ENCODE data around the gene FIGLA. TPM values are rescaled to one million over a fixed set of nuclear protein-coding genes. Genes with fewer than 3 reads are reported as not detected.

FIGLA gene
- total RNA-seq, 1 donor: not detected

- TF ChIP-seq CTCF (IDR thresholded peaks at IDR 0.05; ENCODE audit: extremely low read depth, low read depth, low read length): peak; percentile 52
- Histone ChIP-seq H3K79me2 (ENCODE audit: insufficient read depth, low read length) (no peaks in the 10 kb centered on the region), H3K4me2 (ENCODE audit: insufficient read depth, low read length) (no peak overlapping the region), H2AFZ (ENCODE audit: low read length) (no peak overlapping the region), H3K4me1 (ENCODE audit: insufficient read depth, low read length) (no peaks in the 10 kb centered on the region), H3K27ac (ENCODE audit: low read depth, low read length) (no peak overlapping the region), H3K27me3 (ENCODE audit: insufficient read depth, low read length) (peaks cover 37% of the 10 kb centered on the region), H3K36me3 (ENCODE audit: insufficient read depth, low read length) (no peaks in the 10 kb centered on the region), H3K4me3 (ENCODE audit: insufficient read depth, low read length) (no peak overlapping the region), H3K9me3 (ENCODE audit: low read depth, low read length) (no peaks in the 10 kb centered on the region), H4K20me1 (ENCODE audit: insufficient read depth, low read length) (no peaks in the 10 kb centered on the region)
- no peak for DNase-seq (ENCODE audit: insufficient read length, low spot score, missing footprints)
These were observed 5.1 kb downstream of the FIGLA start for GRCh38 chr2:70785137-70785911.

- no peak overlapping the region for H3K4me2 ChIP-seq (ENCODE audit: insufficient read depth, low read length)
- H4K20me1 ChIP-seq (ENCODE audit: insufficient read depth, low read length): no peaks in the 10 kb centered on the region
- H3K27me3 ChIP-seq (ENCODE audit: insufficient read depth, low read length): peaks cover 31% of the 10 kb centered on the region
- H3K4me1 ChIP-seq (ENCODE audit: insufficient read depth, low read length): no peaks in the 10 kb centered on the region
- no peak overlapping the region for H2AFZ ChIP-seq (ENCODE audit: low read length)
- no peaks in the 10 kb centered on the region for H3K36me3 ChIP-seq (ENCODE audit: insufficient read depth, low read length)
- no peak overlapping the region for H3K27ac ChIP-seq (ENCODE audit: low read depth, low read length)
- no peak for DNase-seq (ENCODE audit: insufficient read length, low spot score, missing footprints)
- H3K79me2 ChIP-seq (ENCODE audit: insufficient read depth, low read length): no peaks in the 10 kb centered on the region
- no peak overlapping the region for H3K4me3 ChIP-seq (ENCODE audit: insufficient read depth, low read length)
- no peaks in the 10 kb centered on the region for H3K9me3 ChIP-seq (ENCODE audit: low read depth, low read length)
- TF ChIP-seq CTCF (IDR thresholded peaks at IDR 0.05; ENCODE audit: extremely low read depth, low read depth, low read length): no peak
These were observed 6.1 kb downstream of the FIGLA start for GRCh38 chr2:70784320-70784719.

GRCh38 chr2:70779911-70780545 lies 10.4 kb downstream of the FIGLA start:
- no peak for TF ChIP-seq CTCF (IDR thresholded peaks at IDR 0.05; ENCODE audit: extremely low read depth, low read depth, low read length)
- Histone ChIP-seq H2AFZ (ENCODE audit: low read length) (no peak overlapping the region), H3K4me2 (ENCODE audit: insufficient read depth, low read length) (no peak overlapping the region), H3K27ac (ENCODE audit: low read depth, low read length) (no peak overlapping the region), H3K79me2 (ENCODE audit: insufficient read depth, low read length) (no peaks in the 10 kb centered on the region), H4K20me1 (ENCODE audit: insufficient read depth, low read length) (no peaks in the 10 kb centered on the region), H3K4me1 (ENCODE audit: insufficient read depth, low read length) (no peaks in the 10 kb centered on the region), H3K36me3 (ENCODE audit: insufficient read depth, low read length) (no peaks in the 10 kb centered on the region), H3K27me3 (ENCODE audit: insufficient read depth, low read length) (peaks cover 24% of the 10 kb centered on the region), H3K4me3 (ENCODE audit: insufficient read depth, low read length) (no peak overlapping the region), H3K9me3 (ENCODE audit: low read depth, low read length) (no peaks in the 10 kb centered on the region)
- no peak for DNase-seq (ENCODE audit: insufficient read length, low spot score, missing footprints)

- no peak for DNase-seq (ENCODE audit: insufficient read length, low spot score, missing footprints)
- TF ChIP-seq CTCF (IDR thresholded peaks at IDR 0.05; ENCODE audit: extremely low read depth, low read depth, low read length): no peak
- H3K36me3 ChIP-seq (ENCODE audit: insufficient read depth, low read length): no peaks in the 10 kb centered on the region
- no peak overlapping the region for H3K4me3 ChIP-seq (ENCODE audit: insufficient read depth, low read length)
- H3K9me3 ChIP-seq (ENCODE audit: low read depth, low read length): no peaks in the 10 kb centered on the region
- H3K27ac ChIP-seq (ENCODE audit: low read depth, low read length): no peak overlapping the region
- no peaks in the 10 kb centered on the region for H3K4me1 ChIP-seq (ENCODE audit: insufficient read depth, low read length)
- H3K27me3 ChIP-seq (ENCODE audit: insufficient read depth, low read length): peaks cover 27% of the 10 kb centered on the region
- no peaks in the 10 kb centered on the region for H3K79me2 ChIP-seq (ENCODE audit: insufficient read depth, low read length)
- no peaks in the 10 kb centered on the region for H4K20me1 ChIP-seq (ENCODE audit: insufficient read depth, low read length)
- H2AFZ ChIP-seq (ENCODE audit: low read length): no peak overlapping the region
- H3K4me2 ChIP-seq (ENCODE audit: insufficient read depth, low read length): no peak overlapping the region
These were observed 11.0 kb downstream of the FIGLA start for GRCh38 chr2:70779491-70779890.

All from osteoblast (primary cell).